ENCODE data around the gene SMIM29.

Gene SMIM29

DNA sequence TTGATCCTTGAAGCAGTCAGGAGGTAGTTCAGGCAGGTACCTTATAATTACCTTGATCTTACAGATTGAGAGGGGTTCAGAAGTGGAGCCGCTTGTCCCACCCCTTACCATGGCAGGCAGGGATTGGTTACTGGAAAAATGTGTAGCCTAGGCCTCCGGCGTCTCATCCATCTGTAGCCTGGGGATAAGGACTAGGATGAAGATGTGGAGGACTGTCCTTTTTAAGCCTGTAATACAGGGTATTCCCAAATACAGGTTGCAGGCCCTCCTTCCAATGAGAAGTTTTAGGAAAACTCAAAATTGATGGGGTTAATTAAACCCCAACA, 9.3 kb downstream of the SMIM29 start:
- no peaks in the 10 kb centered on the region for H3K4me1 ChIP-seq
- H3K79me2 ChIP-seq, result no peaks in the 10 kb centered on the region
- TF ChIP-seq, protein P1, sequence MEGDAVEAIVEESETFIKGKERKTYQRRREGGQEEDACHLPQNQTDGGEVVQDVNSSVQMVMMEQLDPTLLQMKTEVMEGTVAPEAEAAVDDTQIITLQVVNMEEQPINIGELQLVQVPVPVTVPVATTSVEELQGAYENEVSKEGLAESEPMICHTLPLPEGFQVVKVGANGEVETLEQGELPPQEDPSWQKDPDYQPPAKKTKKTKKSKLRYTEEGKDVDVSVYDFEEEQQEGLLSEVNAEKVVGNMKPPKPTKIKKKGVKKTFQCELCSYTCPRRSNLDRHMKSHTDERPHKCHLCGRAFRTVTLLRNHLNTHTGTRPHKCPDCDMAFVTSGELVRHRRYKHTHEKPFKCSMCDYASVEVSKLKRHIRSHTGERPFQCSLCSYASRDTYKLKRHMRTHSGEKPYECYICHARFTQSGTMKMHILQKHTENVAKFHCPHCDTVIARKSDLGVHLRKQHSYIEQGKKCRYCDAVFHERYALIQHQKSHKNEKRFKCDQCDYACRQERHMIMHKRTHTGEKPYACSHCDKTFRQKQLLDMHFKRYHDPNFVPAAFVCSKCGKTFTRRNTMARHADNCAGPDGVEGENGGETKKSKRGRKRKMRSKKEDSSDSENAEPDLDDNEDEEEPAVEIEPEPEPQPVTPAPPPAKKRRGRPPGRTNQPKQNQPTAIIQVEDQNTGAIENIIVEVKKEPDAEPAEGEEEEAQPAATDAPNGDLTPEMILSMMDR (IDR thresholded peaks at IDR 0.05), result no peak
- no peaks in the 10 kb centered on the region for H3K36me3 ChIP-seq (ENCODE audit: control insufficient read depth, insufficient read depth, low read length)
- H3K27me3 ChIP-seq (ENCODE audit: control insufficient read depth, insufficient read depth, low read length), result no peaks in the 10 kb centered on the region
- H3K27ac ChIP-seq, result no peak overlapping the region
- no peak overlapping the region for H3K4me2 ChIP-seq (ENCODE audit: low read length)
- H3K9me3 ChIP-seq (ENCODE audit: control insufficient read depth, low read length), result no peaks in the 10 kb centered on the region
- H3K9ac ChIP-seq, result no peak overlapping the region
- H2AFZ ChIP-seq, result no peak overlapping the region
- no peak overlapping the region for H3K4me3 ChIP-seq (ENCODE audit: low read depth, low read length)

DNA sequence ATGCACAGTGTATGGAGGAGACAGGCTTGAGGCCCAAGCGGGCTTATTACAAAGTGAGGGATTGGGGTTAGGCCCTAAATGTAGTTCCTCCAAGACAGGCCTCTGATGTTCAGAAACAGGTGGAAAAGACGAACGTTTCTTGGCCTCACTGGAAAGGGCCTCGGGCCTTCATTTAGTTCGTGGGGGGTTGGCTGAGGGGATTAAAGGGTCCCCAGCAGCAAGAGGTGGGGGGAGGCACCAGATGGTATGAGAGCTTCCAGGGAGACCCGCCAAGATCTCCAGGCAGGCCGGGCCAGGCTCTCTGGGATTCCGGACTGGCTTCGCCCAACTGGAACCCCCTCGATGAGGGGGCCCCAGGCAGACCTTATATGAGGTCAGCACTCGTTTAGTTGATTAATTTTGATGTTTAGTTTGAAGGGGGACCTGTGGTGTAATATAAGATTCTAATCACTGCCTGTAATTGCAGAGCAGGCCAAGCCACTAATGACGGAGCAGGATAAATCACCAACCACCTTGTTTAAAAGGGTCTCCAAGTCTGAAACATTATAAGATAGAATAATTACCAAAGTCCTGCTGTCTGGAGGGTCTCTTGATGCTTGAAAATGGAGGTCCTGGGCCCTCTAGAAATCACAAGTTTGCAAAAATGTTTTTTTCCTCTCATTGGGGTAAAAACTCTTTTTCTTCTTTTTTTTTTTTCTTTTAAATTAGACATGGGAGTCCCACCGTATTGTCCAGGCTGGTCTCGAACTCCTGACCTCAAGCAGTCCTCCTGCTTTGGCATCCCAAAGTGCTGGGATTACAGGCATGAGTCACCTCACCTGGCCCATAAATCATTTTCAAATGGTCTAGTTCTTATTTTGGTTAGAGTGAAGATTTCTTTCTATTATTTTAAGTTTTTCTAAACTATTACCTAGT, 10.0 kb downstream of the SMIM29 start:
- no peaks in the 10 kb centered on the region for H3K9me3 ChIP-seq (ENCODE audit: control insufficient read depth, low read length)
- H3K27ac ChIP-seq, result no peak overlapping the region
- no peaks in the 10 kb centered on the region for H3K79me2 ChIP-seq
- no peak overlapping the region for H3K9ac ChIP-seq
- no peak overlapping the region for H2AFZ ChIP-seq
- H3K27me3 ChIP-seq (ENCODE audit: control insufficient read depth, insufficient read depth, low read length), result no peaks in the 10 kb centered on the region
- peak overlapping the region; percentile 85 for H3K4me2 ChIP-seq (ENCODE audit: low read length)
- TF ChIP-seq, protein P1 (IDR thresholded peaks at IDR 0.05), result no peak
- H3K4me3 ChIP-seq (ENCODE audit: low read depth, low read length), result peak overlapping the region; percentile 63
- H3K4me1 ChIP-seq, result no peaks in the 10 kb centered on the region
- no peaks in the 10 kb centered on the region for H3K36me3 ChIP-seq (ENCODE audit: control insufficient read depth, insufficient read depth, low read length)

DNA sequence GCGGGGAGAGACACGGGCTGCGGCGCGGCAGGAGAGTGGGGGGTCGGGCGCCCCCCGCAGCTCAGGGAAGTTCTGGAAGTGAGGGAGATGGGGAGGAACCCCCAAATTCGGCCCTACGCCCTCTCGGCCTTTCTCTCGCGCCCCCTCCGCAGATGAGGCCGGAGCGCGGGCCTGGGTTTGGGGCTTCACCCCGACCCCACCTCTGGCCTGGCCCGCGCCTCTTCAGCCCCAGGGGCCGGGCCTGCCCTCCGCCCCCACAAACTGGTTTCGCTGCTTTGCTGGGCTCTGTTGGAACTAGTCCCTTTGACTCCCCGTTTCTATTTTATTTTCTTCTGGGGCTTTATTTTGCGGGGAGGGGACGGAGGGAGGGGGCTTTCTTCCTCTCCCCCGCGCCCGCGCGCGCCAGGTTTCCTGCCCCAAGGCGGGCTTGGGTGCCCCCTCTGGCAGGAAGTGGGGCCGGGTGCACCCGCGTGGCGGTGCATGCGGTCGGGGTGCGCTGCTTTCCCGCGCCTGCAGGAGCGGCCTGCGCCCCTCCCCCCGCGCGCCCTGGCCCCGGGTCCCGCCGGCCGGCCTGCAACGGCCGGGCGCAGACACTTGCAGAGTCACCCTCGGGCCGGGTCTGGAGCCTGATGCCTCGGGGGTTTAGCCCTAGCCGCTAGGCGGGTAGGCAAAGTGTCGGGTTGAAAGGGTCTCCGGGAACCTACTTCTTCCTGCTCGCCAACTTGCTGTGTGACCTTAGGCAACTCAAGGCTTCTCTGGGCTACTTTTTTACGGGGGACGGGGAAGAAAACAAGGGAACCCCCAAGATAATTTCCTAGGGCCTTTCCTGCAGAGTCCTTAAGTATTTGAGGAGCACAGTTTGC, 10.9 kb downstream of the SMIM29 start:
- Histone ChIP-seq H3K27me3 (ENCODE audit: control insufficient read depth, insufficient read depth, low read length) (no peaks in the 10 kb centered on the region), H3K9me3 (ENCODE audit: control insufficient read depth, low read length) (no peaks in the 10 kb centered on the region), H3K79me2 (no peaks in the 10 kb centered on the region), H3K9ac (peak overlapping the region; percentile 37), H3K36me3 (ENCODE audit: control insufficient read depth, insufficient read depth, low read length) (no peaks in the 10 kb centered on the region), H3K4me2 (ENCODE audit: low read length) (peak overlapping the region; percentile 85), H3K4me3 (ENCODE audit: low read depth, low read length) (peak overlapping the region; percentile 63), H2AFZ (peak overlapping the region; percentile 95), H3K4me1 (no peaks in the 10 kb centered on the region), H3K27ac (no peak overlapping the region)
- TF ChIP-seq, protein P1 (IDR thresholded peaks at IDR 0.05), result peak; percentile 21

DNA sequence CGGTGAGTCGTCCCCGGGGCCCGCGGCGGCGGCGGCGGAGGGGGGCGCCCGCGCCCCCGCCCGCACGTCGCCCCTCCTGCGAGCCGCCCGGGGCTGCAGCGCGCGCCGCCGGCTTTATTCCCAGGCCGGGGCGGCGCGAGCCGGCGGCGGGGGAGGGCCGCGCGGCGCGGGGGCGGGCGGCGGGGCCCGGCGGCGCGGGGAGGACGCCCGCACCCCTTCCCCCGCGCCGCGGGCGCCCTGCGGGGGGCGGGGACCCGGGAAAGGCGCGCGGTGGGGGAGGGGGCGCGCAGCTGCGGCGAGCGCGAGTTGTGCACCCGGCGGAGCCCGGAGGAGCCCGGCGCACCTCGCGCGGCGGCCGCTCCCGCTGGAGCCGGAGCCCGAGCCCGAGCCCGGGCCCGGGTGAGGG, 11.5 kb downstream of the SMIM29 start:
- TF ChIP-seq, protein P1 (IDR thresholded peaks at IDR 0.05), result no peak
- Histone ChIP-seq H3K4me1 (no peaks in the 10 kb centered on the region), H3K9me3 (ENCODE audit: control insufficient read depth, low read length) (no peaks in the 10 kb centered on the region), H3K27me3 (ENCODE audit: control insufficient read depth, insufficient read depth, low read length) (no peaks in the 10 kb centered on the region), H3K9ac (no peak overlapping the region), H3K27ac (no peak overlapping the region), H3K4me2 (ENCODE audit: low read length) (peak overlapping the region; percentile 85), H3K36me3 (ENCODE audit: control insufficient read depth, insufficient read depth, low read length) (no peaks in the 10 kb centered on the region), H3K79me2 (no peaks in the 10 kb centered on the region), H2AFZ (peak overlapping the region; percentile 95), H3K4me3 (ENCODE audit: low read depth, low read length) (peak overlapping the region; percentile 63)
